ENCODE results near the gene EPAS1. TPM values are rescaled to one million over a fixed set of nuclear protein-coding genes. Genes with fewer than 3 reads are reported as not detected.

The EPAS1 gene
- total and polyA plus RNA-seq, 12 donors, result 112 to 415 (median 201) TPM

GRCh38 chr2:46338674-46339073, 41.5 kb downstream of the EPAS1 start:
- intact Hi-C loops (cut with DNase I), result loop anchor here in 5 of 10 donors (5.0 kb wide), 2 partner anchors 36 to 41 kb away; partner anchors contain the start of gene EPAS1 (in 3 of the 5)
- Histone ChIP-seq H3K27me3 (no peaks in the 10 kb centered on the region), H3K27ac (peak overlapping the region in 9 of 10 donors; percentile 11 to 91 (median 86)), H3K36me3 (no peaks in the 10 kb centered on the region), H3K9me3 (no peaks in the 10 kb centered on the region), H3K4me3 (peak overlapping the region in 1 of 10 donors; percentile 3), H3K4me1 (peaks cover 45 to 100% (median 100%) of the 10 kb centered on the region in 9 donors)
- DNase-seq, result peak in 1 of 2 donors; percentile 33
- no peak for TF ChIP-seq CTCF (IDR thresholded peaks at IDR 0.05)
- ATAC-seq, result peak in 4 of 8 donors; percentile 12 to 28 (median 16)
- 14 to 26% methylated on average over 4 of the region's 4 CpGs for WGBS, 2 donors

- no peaks in the 10 kb centered on the region for H3K36me3 ChIP-seq
- WGBS, 2 donors, result 38 to 39% methylated on average over 6 of the region's 6 CpGs
- no peak for TF ChIP-seq CTCF (IDR thresholded peaks at IDR 0.05)
- intact Hi-C loops (cut with DNase I), result loop anchor here in 5 of 10 donors (5.0 kb wide), 2 partner anchors 37 to 42 kb away; partner anchors contain the start of gene EPAS1 (in 3 of the 5)
- no peaks in the 10 kb centered on the region for H3K9me3 ChIP-seq
- peak overlapping the region in 9 of 10 donors; percentile 1 to 91 (median 86) for H3K27ac ChIP-seq
- peaks cover 43 to 100% (median 99%) of the 10 kb centered on the region in 9 donors for H3K4me1 ChIP-seq
- ATAC-seq (no peak), DNase-seq (no peak)
- H3K27me3 ChIP-seq, result no peaks in the 10 kb centered on the region
- H3K4me3 ChIP-seq, result no peak overlapping the region
These were observed 42.0 kb downstream of the EPAS1 start for GRCh38 chr2:46339200-46339599.

GRCh38 chr2:46339676-46340459, 42.7 kb downstream of the EPAS1 start:
- peaks cover 50 to 100% (median 99%) of the 10 kb centered on the region in 9 donors for H3K4me1 ChIP-seq
- H3K27me3 ChIP-seq, result no peaks in the 10 kb centered on the region
- no peaks in the 10 kb centered on the region for H3K9me3 ChIP-seq
- 48 to 59% methylated on average over 12 of the region's 12 CpGs for WGBS, 2 donors
- no peak overlapping the region for H3K4me3 ChIP-seq
- intact Hi-C loops (cut with DNase I), result loop anchor here in 5 of 10 donors (5.0 kb wide), 3 partner anchors 33 to 43 kb away; partner anchors contain the start of gene EPAS1 (in 3 of the 5)
- ATAC-seq (peak; percentile 31 to 72 (median 52)), DNase-seq (peak; percentile 47 to 63)
- H3K36me3 ChIP-seq, result no peaks in the 10 kb centered on the region
- TF ChIP-seq CTCF (IDR thresholded peaks at IDR 0.05), result peak in 2 of 9 donors; percentile 13 to 15
- peak overlapping the region; percentile 3 to 91 (median 85) for H3K27ac ChIP-seq

- TF ChIP-seq CTCF (IDR thresholded peaks at IDR 0.05), result no peak
- 89 to 90% methylated on average over 4 of the region's 4 CpGs for WGBS, 2 donors
- DNase-seq (no peak), ATAC-seq (no peak)
- Histone ChIP-seq H3K36me3 (no peaks in the 10 kb centered on the region), H3K4me3 (no peak overlapping the region), H3K27me3 (no peaks in the 10 kb centered on the region), H3K9me3 (no peaks in the 10 kb centered on the region), H3K27ac (peak overlapping the region in 8 of 10 donors; percentile 41 to 91 (median 86)), H3K4me1 (peaks cover 51 to 100% (median 99%) of the 10 kb centered on the region in 9 donors)
- intact Hi-C loops (cut with DNase I), result loop anchor here in 1 of 10 donors (5.0 kb wide), 1 partner anchor 34 kb away; no protein-coding TSS in a partner anchor
These were observed 43.7 kb downstream of the EPAS1 start for GRCh38 chr2:46340740-46341420.

Measured in heart right ventricle (tissue), 16 donors.